Adrenal gland (tissue), 5 donors: Measurements from ENCODE around the gene USE1.

ENCODE experiments used
- POLR2A ChIP-seq, 2 donors: fragments of 450-650 bp; IDR thresholded peaks; one replicate each; pipeline ENCODE4 v1.6.1; 2017; ENCODE audit warnings: antibody characterized with exemption in 2 of 2, mild to moderate bottlenecking in 2 of 2, moderate library complexity in 1 of 2
- TF ChIP-seq, protein P1 (sequence below), 6 experiments: fragments of 450-650 bp in 4 of 6; fragments of 200-600 bp in 2 of 6; sonication (generic) in 1 of 6; IDR thresholded peaks; 1 replicate in 5 of 6; 2 replicates in 1 of 6; pipeline versions ENCODE4 v1.5.1 to v1.8.0; 2016 to 2021; ENCODE audit warnings: antibody characterized with exemption in 6 of 6, mild to moderate bottlenecking in 2 of 6, moderate library complexity in 1 of 6
- donor health status: DM: no; HTN: no; CAD: no.

DNA sequence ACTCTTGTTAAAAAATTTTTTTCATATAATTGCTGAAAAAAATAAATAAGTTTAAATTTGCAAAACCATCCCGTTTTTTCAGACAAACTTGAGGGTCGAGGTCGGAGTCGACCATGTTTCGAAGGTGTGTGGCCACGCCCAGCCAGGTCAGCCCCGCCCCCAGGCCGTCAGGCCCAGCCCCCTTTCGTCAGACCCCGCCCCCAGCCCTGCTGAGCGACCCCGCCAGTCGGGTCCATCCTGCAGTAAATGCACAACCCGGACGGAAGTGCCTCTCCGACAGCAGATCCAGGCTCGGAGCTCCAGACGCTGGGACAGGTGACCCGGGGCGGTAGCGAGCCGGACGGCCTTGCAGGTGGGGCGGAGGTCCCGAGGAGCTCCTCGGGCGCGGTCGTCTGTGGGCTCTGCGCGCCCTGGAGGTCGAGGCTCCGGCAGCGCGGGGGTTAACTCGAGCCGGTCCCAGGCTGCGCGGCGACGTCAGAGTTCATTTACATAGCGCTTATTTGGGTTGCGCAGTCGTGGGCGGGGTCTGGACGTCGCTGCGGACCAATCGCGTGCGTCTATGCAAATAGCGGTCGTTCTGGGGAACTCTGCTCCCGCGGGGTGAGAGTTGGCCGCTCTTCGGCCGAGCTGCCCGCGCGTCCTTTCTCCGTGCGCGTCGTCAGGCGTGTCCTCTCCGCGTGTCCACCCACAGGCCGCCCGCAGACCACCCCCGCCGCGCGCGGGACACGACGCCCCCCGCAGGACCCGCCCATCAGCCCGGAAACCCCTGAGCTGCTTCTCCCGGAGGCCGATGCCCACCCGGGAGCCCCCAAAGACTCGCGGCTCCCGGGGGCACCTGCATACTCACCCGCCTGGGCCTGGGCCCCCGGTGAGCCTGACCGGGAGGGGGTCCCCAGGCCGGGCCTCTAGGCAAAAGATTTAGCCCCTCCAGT lies 11.1 kb downstream of the USE1 start, which contains the start of gene OCEL1:
- TF ChIP-seq, protein P1, sequence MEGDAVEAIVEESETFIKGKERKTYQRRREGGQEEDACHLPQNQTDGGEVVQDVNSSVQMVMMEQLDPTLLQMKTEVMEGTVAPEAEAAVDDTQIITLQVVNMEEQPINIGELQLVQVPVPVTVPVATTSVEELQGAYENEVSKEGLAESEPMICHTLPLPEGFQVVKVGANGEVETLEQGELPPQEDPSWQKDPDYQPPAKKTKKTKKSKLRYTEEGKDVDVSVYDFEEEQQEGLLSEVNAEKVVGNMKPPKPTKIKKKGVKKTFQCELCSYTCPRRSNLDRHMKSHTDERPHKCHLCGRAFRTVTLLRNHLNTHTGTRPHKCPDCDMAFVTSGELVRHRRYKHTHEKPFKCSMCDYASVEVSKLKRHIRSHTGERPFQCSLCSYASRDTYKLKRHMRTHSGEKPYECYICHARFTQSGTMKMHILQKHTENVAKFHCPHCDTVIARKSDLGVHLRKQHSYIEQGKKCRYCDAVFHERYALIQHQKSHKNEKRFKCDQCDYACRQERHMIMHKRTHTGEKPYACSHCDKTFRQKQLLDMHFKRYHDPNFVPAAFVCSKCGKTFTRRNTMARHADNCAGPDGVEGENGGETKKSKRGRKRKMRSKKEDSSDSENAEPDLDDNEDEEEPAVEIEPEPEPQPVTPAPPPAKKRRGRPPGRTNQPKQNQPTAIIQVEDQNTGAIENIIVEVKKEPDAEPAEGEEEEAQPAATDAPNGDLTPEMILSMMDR (IDR thresholded peaks at IDR 0.05) = peak in 1 of 6 experiments; percentile 6
- TF ChIP-seq POLR2A (IDR thresholded peaks at IDR 0.05) = peak; percentile 28 to 83
